GM23338 (cell line): Measurements from ENCODE around the gene MYOC.
A peak's percentile ranks its signal among the peaks of the same experiment; 100 is the strongest.

Source experiments
- CTCF ChIP-seq, 2 experiments: fragments of 200-600 bp in 1 of 2; sonication (generic) in 1 of 2; conservative IDR thresholded peaks; 2 replicates each; pipeline versions ENCODE4 v1.5.1 to v1.6.1; 2016 to 2017; ENCODE audit warnings: antibody characterized with exemption in 2 of 2, low read depth in 2 of 2, mild to moderate bottlenecking in 2 of 2, moderate library complexity in 1 of 2
- EZH2phosphoT487 ChIP-seq: fragments of 200-600 bp; sonication (generic); IDR thresholded peaks from one replicate; pipeline ENCODE4 v1.8.1; 2018; ENCODE audit warnings: antibody characterized with exemption; ENCODE audit not compliant: unreplicated experiment
- JUNB ChIP-seq: IDR thresholded peaks from one replicate; pipeline ENCODE4 v1.6.1; 2016; ENCODE audit warnings: antibody characterized with exemption; ENCODE audit not compliant: unreplicated experiment
- POLR2AphosphoS5 ChIP-seq: IDR thresholded peaks from 2 replicates; pipeline ENCODE4 v1.6.1; 2016; ENCODE audit warnings: antibody characterized with exemption, low read depth
- REST ChIP-seq: IDR thresholded peaks from one replicate; pipeline ENCODE4 v1.6.1; 2018; ENCODE audit warnings: antibody characterized with exemption; ENCODE audit not compliant: unreplicated experiment

DNA sequence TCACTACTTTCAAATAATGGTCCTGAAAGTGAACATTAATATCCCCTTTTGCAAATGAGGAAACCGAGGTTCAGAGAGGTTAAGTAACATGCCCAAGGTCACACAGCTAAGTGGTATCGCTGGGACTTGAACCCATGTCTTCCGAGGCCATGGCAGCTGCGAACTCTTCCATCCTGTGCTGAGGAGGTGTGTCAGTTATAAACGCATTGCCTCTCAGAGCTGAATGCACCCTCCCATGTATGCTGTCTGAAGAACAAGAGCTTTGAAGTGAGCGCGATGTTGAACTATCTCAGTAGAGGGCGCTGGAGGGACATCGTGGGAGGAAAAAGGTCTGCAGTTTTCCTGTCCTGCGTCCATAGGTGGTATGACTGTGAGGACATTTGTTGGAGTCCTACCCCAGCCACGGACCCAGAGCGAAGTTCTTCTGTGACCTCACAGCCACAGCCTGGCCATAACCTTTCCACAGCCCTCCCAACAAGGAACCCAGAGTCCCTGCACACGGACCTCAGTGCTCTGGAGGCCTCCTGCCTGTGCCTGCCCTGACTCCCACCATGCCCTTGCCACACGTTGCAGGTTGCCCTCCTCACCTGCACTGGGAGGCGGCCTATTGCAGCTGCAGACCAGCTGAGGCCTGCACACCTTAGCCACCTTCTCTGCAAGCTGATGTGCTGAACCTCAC is 7.5 kb downstream of the MYOC start:
- TF ChIP-seq CTCF (conservative IDR thresholded peaks at IDR 0.05; ENCODE audit: low read depth in 2 of 2) (peak; percentile 81 to 99), REST (no peak), EZH2phosphoT487 (no peak), JUNB (no peak), POLR2AphosphoS5 (no peak)
